ENCODE measurements around the gene MCEMP1. TPM values are rescaled to one million over a fixed set of nuclear protein-coding genes. Genes with fewer than 3 reads are reported as not detected.

Gene MCEMP1
- total RNA-seq (ENCODE audit: low replicate concordance), result not detected in 2 replicates

DNA sequence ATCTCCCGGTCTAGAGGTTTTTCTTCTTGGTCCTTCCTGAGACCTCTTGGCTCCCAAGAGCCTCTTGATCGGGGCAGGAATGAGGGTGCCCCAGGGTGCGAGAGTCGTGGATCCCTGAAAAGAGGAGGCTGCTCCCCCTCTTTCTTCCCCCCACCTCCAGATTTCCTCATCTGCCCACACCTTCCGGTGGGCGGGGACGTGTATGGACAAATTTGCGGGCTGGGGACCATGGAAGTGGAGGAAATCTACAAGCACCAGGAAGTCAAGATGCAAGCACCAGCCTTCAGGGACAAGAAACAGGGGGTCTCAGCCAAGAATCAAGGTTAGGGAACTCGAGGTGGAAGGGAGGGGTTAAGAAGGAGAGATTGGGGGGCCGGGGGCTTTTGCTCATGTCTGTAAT lies at the start of gene MCEMP1:
TSS of gene MCEMP1 (plus strand) at position 237 of the 400 bp plus-strand sequence. CDS start at position 268, 31 bp downstream.
- Histone ChIP-seq H3K36me3 (no peaks in the 10 kb centered on the region), H4K20me1 (ENCODE audit: low read depth) (peaks cover under 1% of the 10 kb centered on the region), H3K27ac (no peak within 1 kb of the TSS), H3F3A (ENCODE audit: low read depth) (no peaks in the 10 kb centered on the region), H2AFZ (replicated peaks) (no peak within 1 kb of the TSS), H3K4me1 (no peaks in the 10 kb centered on the region), H3K9ac (no peak within 1 kb of the TSS), H3K9me3 (ENCODE audit: low read depth) (no peaks in the 10 kb centered on the region), H3K4me2 (no peak within 1 kb of the TSS), H3K4me3 (no peak within 1 kb of the TSS), H3K79me2 (ENCODE audit: low read depth) (peaks cover 11% of the 10 kb centered on the region), H3K27me3 (peaks cover 83% of the 10 kb centered on the region)
- Mint-ChIP-seq H3K9me3 (peaks cover 2% of the 10 kb centered on the region), H3K36me3 (no peaks in the 10 kb centered on the region), H3K4me1 (peaks cover 12% of the 10 kb centered on the region), H3K4me3 (no peak within 1 kb of the TSS), H3K27ac (no peak within 1 kb of the TSS), H3K27me3 (ENCODE audit: insufficient read depth, low read depth) (peaks cover 37% of the 10 kb centered on the region)
- no peak for TF ChIP-seq EZH2 (IDR thresholded peaks at IDR 0.05)
- no peak for TF ChIP-seq EZH2phosphoT487 (IDR thresholded peaks at IDR 0.05)
- TF ChIP-seq, protein P1, sequence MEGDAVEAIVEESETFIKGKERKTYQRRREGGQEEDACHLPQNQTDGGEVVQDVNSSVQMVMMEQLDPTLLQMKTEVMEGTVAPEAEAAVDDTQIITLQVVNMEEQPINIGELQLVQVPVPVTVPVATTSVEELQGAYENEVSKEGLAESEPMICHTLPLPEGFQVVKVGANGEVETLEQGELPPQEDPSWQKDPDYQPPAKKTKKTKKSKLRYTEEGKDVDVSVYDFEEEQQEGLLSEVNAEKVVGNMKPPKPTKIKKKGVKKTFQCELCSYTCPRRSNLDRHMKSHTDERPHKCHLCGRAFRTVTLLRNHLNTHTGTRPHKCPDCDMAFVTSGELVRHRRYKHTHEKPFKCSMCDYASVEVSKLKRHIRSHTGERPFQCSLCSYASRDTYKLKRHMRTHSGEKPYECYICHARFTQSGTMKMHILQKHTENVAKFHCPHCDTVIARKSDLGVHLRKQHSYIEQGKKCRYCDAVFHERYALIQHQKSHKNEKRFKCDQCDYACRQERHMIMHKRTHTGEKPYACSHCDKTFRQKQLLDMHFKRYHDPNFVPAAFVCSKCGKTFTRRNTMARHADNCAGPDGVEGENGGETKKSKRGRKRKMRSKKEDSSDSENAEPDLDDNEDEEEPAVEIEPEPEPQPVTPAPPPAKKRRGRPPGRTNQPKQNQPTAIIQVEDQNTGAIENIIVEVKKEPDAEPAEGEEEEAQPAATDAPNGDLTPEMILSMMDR (IDR thresholded peaks at IDR 0.05), result no peak
- DNase-seq (ENCODE audit: low spot score), result no peak

- TF ChIP-seq, protein P1 (IDR thresholded peaks at IDR 0.05), result no peak
- TF ChIP-seq EZH2phosphoT487 (IDR thresholded peaks at IDR 0.05), result no peak
- TF ChIP-seq EZH2 (IDR thresholded peaks at IDR 0.05), result no peak
- no peak for DNase-seq (ENCODE audit: low spot score)
- Mint-ChIP-seq H3K9me3 (no peaks in the 10 kb centered on the region), H3K4me1 (peaks cover 32% of the 10 kb centered on the region), H3K36me3 (peaks cover 11% of the 10 kb centered on the region), H3K4me3 (peak overlapping the region; percentile 100), H3K27me3 (ENCODE audit: insufficient read depth, low read depth) (peaks cover 9% of the 10 kb centered on the region), H3K27ac (no peak overlapping the region)
- no peak overlapping the region for H3K27ac ChIP-seq
- H2AFZ ChIP-seq (replicated peaks), result no peak overlapping the region
- H3K79me2 ChIP-seq (ENCODE audit: low read depth), result peaks cover 57% of the 10 kb centered on the region
- no peaks in the 10 kb centered on the region for H3K9me3 ChIP-seq (ENCODE audit: low read depth)
- no peak overlapping the region for H3K4me2 ChIP-seq
- H3F3A ChIP-seq (ENCODE audit: low read depth), result no peaks in the 10 kb centered on the region
- peaks cover 5% of the 10 kb centered on the region for H3K4me1 ChIP-seq
- no peak overlapping the region for H3K9ac ChIP-seq
- H4K20me1 ChIP-seq (ENCODE audit: low read depth), result peaks cover 6% of the 10 kb centered on the region
- no peak overlapping the region for H3K4me3 ChIP-seq
- no peaks in the 10 kb centered on the region for H3K27me3 ChIP-seq
- no peaks in the 10 kb centered on the region for H3K36me3 ChIP-seq
Measured at GRCh38 chr19:7627166-7627565, 49.7 kb upstream of the MCEMP1 start.

- no peaks in the 10 kb centered on the region for H3F3A ChIP-seq (ENCODE audit: low read depth)
- H2AFZ ChIP-seq (replicated peaks), result peak overlapping the region; percentile 74
- H3K4me1 ChIP-seq, result peaks cover 5% of the 10 kb centered on the region
- H3K4me2 ChIP-seq, result peak overlapping the region; percentile 98
- H3K27ac ChIP-seq, result no peak overlapping the region
- peak; percentile 40 for DNase-seq (ENCODE audit: low spot score)
- peaks cover 6% of the 10 kb centered on the region for H4K20me1 ChIP-seq (ENCODE audit: low read depth)
- H3K36me3 Mint-ChIP-seq, result peaks cover 8% of the 10 kb centered on the region
- H3K9me3 Mint-ChIP-seq, result no peaks in the 10 kb centered on the region
- H3K79me2 ChIP-seq (ENCODE audit: low read depth), result peaks cover 57% of the 10 kb centered on the region
- TF ChIP-seq, protein P1 (IDR thresholded peaks at IDR 0.05), result no peak
- no peak for TF ChIP-seq EZH2phosphoT487 (IDR thresholded peaks at IDR 0.05)
- peak overlapping the region; percentile 100 for H3K27ac Mint-ChIP-seq
- peaks cover 32% of the 10 kb centered on the region for H3K4me1 Mint-ChIP-seq
- H3K4me3 Mint-ChIP-seq, result peak overlapping the region; percentile 100
- peak overlapping the region; percentile 95 for H3K4me3 ChIP-seq
- peak overlapping the region; percentile 97 for H3K9ac ChIP-seq
- no peaks in the 10 kb centered on the region for H3K27me3 ChIP-seq
- H3K9me3 ChIP-seq (ENCODE audit: low read depth), result no peaks in the 10 kb centered on the region
- H3K27me3 Mint-ChIP-seq (ENCODE audit: insufficient read depth, low read depth), result peaks cover 9% of the 10 kb centered on the region
- no peaks in the 10 kb centered on the region for H3K36me3 ChIP-seq
Measured at GRCh38 chr19:7628589-7629311, 48.1 kb upstream of the MCEMP1 start.

Data from neural progenitor cell (in vitro differentiated cells).